ENCODE results near the gene DNM3. TPM values are rescaled to one million over a fixed set of nuclear protein-coding genes. Genes with fewer than 3 reads are reported as not detected.

The DNM3 gene
- total RNA-seq, 1 experiment from 2014 or later, result 2.7 TPM

GRCh38 chr1:171965777-171966176 lies 124.5 kb downstream of the DNM3 start:
- H3K27ac ChIP-seq (ENCODE audit: insufficient read length, low read depth, low read length), result no peak overlapping the region
- no peak overlapping the region for H3K9ac ChIP-seq (ENCODE audit: extremely low read depth, insufficient read length, low read length)
- H3T11ph ChIP-seq (ENCODE audit: low read length), result no peak overlapping the region
- no peak overlapping the region for H4K8ac ChIP-seq (replicated peaks; ENCODE audit: insufficient read length, low read depth, low read length)
- no peak overlapping the region for H3K18ac ChIP-seq (ENCODE audit: insufficient read length, low read depth, low read length)
- Mint-ChIP-seq H3K36me3 (ENCODE audit: insufficient read depth in 1 of 3, low read depth in 3 of 3) (peaks cover 4 to 11% (median 8%) of the 10 kb centered on the region in 3 experiments; a peak in 4 of 7 replicates), H3K4me3 (no peak overlapping the region), H3K9me3 (peaks cover 0 to 5% of the 10 kb centered on the region in 2 experiments; a peak in 3 of 5 replicates), H3K27me3 (ENCODE audit: low read depth) (no peaks in the 10 kb centered on the region), H3K4me1 (peaks cover 45 to 47% of the 10 kb centered on the region in 2 experiments), H3K27ac (peak overlapping the region in 1 of 3 experiments; percentile 4; a peak in 2 of 7 replicates)
- H3K27me3 ChIP-seq (ENCODE audit: insufficient read depth, low read length), result no peaks in the 10 kb centered on the region
- H3K56ac ChIP-seq (ENCODE audit: insufficient read length, low read depth, low read length), result no peak overlapping the region
- no CpG with 5 or more reads among the region's 2 CpGs for WGBS (ENCODE audit: extremely low coverage, insufficient read length, low lambda C conversion rate)
- H3K79me2 ChIP-seq (ENCODE audit: insufficient read depth, low read length), result no peaks in the 10 kb centered on the region
- H3K14ac ChIP-seq (ENCODE audit: insufficient read depth, low read length), result no peak overlapping the region
- H2BK15ac ChIP-seq (ENCODE audit: low read depth, low read length), result no peak overlapping the region
- no peak overlapping the region for H3K4me2 ChIP-seq (ENCODE audit: insufficient read depth, insufficient read length, low read length)
- TF ChIP-seq, protein P1, sequence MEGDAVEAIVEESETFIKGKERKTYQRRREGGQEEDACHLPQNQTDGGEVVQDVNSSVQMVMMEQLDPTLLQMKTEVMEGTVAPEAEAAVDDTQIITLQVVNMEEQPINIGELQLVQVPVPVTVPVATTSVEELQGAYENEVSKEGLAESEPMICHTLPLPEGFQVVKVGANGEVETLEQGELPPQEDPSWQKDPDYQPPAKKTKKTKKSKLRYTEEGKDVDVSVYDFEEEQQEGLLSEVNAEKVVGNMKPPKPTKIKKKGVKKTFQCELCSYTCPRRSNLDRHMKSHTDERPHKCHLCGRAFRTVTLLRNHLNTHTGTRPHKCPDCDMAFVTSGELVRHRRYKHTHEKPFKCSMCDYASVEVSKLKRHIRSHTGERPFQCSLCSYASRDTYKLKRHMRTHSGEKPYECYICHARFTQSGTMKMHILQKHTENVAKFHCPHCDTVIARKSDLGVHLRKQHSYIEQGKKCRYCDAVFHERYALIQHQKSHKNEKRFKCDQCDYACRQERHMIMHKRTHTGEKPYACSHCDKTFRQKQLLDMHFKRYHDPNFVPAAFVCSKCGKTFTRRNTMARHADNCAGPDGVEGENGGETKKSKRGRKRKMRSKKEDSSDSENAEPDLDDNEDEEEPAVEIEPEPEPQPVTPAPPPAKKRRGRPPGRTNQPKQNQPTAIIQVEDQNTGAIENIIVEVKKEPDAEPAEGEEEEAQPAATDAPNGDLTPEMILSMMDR (conservative IDR thresholded peaks at IDR 0.05), result no peak
- no peak for DNase-seq
- no peak overlapping the region for H3K4ac ChIP-seq (ENCODE audit: low read depth, low read length)
- no peaks in the 10 kb centered on the region for H3K9me3 ChIP-seq (ENCODE audit: control insufficient read depth, low read depth, low read length)
- no peak overlapping the region for H2AFZ ChIP-seq (ENCODE audit: low read length)
- no peak overlapping the region for H4K91ac ChIP-seq (ENCODE audit: insufficient read length, low read depth, low read length)
- H2BK20ac ChIP-seq (ENCODE audit: low read depth, low read length, poor library complexity, severe bottlenecking), result peak overlapping the region; percentile 99
- no peak overlapping the region for H2BK120ac ChIP-seq (ENCODE audit: low read depth, low read length, poor library complexity, severe bottlenecking)
- no peaks in the 10 kb centered on the region for H3K23me2 ChIP-seq (ENCODE audit: insufficient read length, low read depth, low read length, poor library complexity, severe bottlenecking)
- H4K5ac ChIP-seq (ENCODE audit: insufficient read length, low read depth, low read length), result no peak overlapping the region
- no peak overlapping the region for H2BK5ac ChIP-seq (ENCODE audit: insufficient read length, low read length)
- no peak overlapping the region for H2BK12ac ChIP-seq (ENCODE audit: insufficient read length, low read depth, low read length)
- H3K79me1 ChIP-seq (ENCODE audit: insufficient read depth, low read depth, low read length, poor library complexity, severe bottlenecking), result no peaks in the 10 kb centered on the region
- no peak overlapping the region for H2AK5ac ChIP-seq (ENCODE audit: insufficient read length, low read length)
- H3K4me1 ChIP-seq (ENCODE audit: insufficient read depth, low read length), result peaks cover 19% of the 10 kb centered on the region
- H4K20me1 ChIP-seq (ENCODE audit: control insufficient read depth, insufficient read depth, insufficient read length), result no peaks in the 10 kb centered on the region
- no peak overlapping the region for H3K23ac ChIP-seq (ENCODE audit: insufficient read length, low read depth, low read length)
